Measurements from ENCODE around the gene NPFF. TPM values are rescaled to one million over a fixed set of nuclear protein-coding genes. Genes with fewer than 3 reads are reported as not detected.
A peak's percentile ranks its signal among the peaks of the same experiment; 100 is the strongest.

NPFF gene
- polyA plus RNA-seq, 2 of the 4 experiments (the other 2 are of a cell fraction): 0.17 TPM; not detected in 1

GRCh38 chr12:53523131-53523530 lies 15.8 kb upstream of the NPFF start (continued):
- TF ChIP-seq, protein P1, sequence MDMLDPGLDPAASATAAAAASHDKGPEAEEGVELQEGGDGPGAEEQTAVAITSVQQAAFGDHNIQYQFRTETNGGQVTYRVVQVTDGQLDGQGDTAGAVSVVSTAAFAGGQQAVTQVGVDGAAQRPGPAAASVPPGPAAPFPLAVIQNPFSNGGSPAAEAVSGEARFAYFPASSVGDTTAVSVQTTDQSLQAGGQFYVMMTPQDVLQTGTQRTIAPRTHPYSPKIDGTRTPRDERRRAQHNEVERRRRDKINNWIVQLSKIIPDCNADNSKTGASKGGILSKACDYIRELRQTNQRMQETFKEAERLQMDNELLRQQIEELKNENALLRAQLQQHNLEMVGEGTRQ (IDR thresholded peaks at IDR 0.05): no peak
- TF ChIP-seq RFX5 (IDR thresholded peaks at IDR 0.05): no peak

DNA sequence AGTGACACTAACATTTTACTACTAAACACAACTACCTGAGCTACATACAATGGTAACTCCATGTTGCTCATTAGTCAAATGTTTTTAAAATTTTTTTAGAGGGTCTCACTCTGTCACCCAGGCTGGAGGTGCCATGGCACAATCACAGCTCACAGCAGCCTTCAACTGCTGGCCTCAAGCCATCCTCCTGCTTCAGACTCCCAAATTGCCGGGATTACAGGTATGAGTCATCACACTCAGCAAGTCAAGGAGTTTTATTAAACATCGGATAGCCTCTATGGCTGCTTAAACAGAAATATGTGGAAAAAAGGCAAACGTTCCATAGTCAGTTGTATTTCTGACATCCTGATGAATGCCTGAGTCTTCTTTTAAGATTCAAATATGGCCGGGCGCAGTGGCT lies 11.1 kb upstream of the NPFF start:
- ATAC-seq (no peak), DNase-seq (ENCODE audit: low read depth in 1 of 2, low spot score in 1 of 2) (no peak), FAIRE-seq (no peak)
- TF ChIP-seq MAX (IDR thresholded peaks at IDR 0.05) (no peak), TP53 (CRISPR knock-in tag; IDR thresholded peaks at IDR 0.05) (no peak), ZNF302 (CRISPR knock-in tag; IDR thresholded peaks at IDR 0.05) (no peak), FOSL2 (IDR thresholded peaks at IDR 0.05) (no peak), FOSL2 (CRISPR knock-in tag; IDR thresholded peaks at IDR 0.05) (peak; percentile 66), CEBPB (IDR thresholded peaks at IDR 0.05) (no peak)
- no peak overlapping the region for H3K4me3 ChIP-seq
- H3K9me3 ChIP-seq: no peaks in the 10 kb centered on the region
- ChIA-PET POLR2A (no interaction called here), CTCF (interaction anchor here (0.9 to 9.8 kb wide), 4 partner anchors 12 to 197 kb away, joined by 3 to 104 read pairs (median 4); partner anchors contain the start of genes AAAS, NPFF and TARBP2)
- WGBS (ENCODE audit: missing lambda C conversion rate): 68% methylated on average over 5 of the region's 5 CpGs
- no peak overlapping the region for H3K4me2 ChIP-seq
- H3K4me1 ChIP-seq: no peaks in the 10 kb centered on the region
- no peak overlapping the region for H3K27ac ChIP-seq

GRCh38 chr12:53516758-53517455 lies 9.6 kb upstream of the NPFF start:
- FAIRE-seq: no peak
- H3K9me3 ChIP-seq: no peaks in the 10 kb centered on the region
- 89% methylated on average over 13 of the region's 13 CpGs for WGBS (ENCODE audit: missing lambda C conversion rate)

More at GRCh38 chr12:53516758-53517455, 9.6 kb upstream of the NPFF start:
- no peaks in the 10 kb centered on the region for H3K4me1 ChIP-seq
- TF ChIP-seq CTCF (IDR thresholded peaks at IDR 0.05) (no peak), JUNB (IDR thresholded peaks at IDR 0.05) (no peak), ZSCAN20 (CRISPR knock-in tag; IDR thresholded peaks at IDR 0.05) (no peak), JUN (IDR thresholded peaks at IDR 0.05) (no peak), TFCP2L1 (CRISPR knock-in tag; IDR thresholded peaks at IDR 0.05) (no peak), CHD2 (IDR thresholded peaks at IDR 0.05; ENCODE audit: low read length, partially characterized antibody) (no peak), EP300 (IDR thresholded peaks at IDR 0.05) (no peak), REST (IDR thresholded peaks at IDR 0.05) (no peak), TP53 (CRISPR knock-in tag; IDR thresholded peaks at IDR 0.05) (no peak), ZFP36 (IDR thresholded peaks at IDR 0.05; ENCODE audit: borderline replicate concordance, partially characterized antibody) (no peak), PHF8 (IDR thresholded peaks at IDR 0.05; ENCODE audit: borderline replicate concordance, low read depth) (no peak), FOSL2 (IDR thresholded peaks at IDR 0.05) (no peak), FOSL2 (CRISPR knock-in tag; IDR thresholded peaks at IDR 0.05) (no peak), ESRRA (IDR thresholded peaks at IDR 0.05; ENCODE audit: borderline replicate concordance, low read length) (no peak)
- TF ChIP-seq, protein P2, sequence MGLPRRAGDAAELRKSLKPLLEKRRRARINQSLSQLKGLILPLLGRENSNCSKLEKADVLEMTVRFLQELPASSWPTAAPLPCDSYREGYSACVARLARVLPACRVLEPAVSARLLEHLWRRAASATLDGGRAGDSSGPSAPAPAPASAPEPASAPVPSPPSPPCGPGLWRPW (IDR thresholded peaks at IDR 0.05): no peak
- no peak overlapping the region for H3K4me2 ChIP-seq
- H3K4me3 ChIP-seq: no peak overlapping the region
- H3K27ac ChIP-seq: no peak overlapping the region
- ChIA-PET CTCF (interaction anchor here (1.5 to 9.8 kb wide), 2 partner anchors 10 to 165 kb away, joined by 4 to 104 read pairs; partner anchors contain the start of genes NPFF and TARBP2), POLR2A (no interaction called here)
- ATAC-seq (no peak), DNase-seq (ENCODE audit: low read depth in 1 of 2, low spot score in 1 of 2) (no peak)

All from A549 (cell line).